PFSK-1 (cell line): ENCODE results near the gene APOD.

ENCODE experiments used
- POLR2AphosphoS5 ChIP-seq: IDR thresholded peaks from 2 replicates; pipeline ENCODE4 v1.6.1; 2012; ENCODE audit warnings: low read depth, mild to moderate bottlenecking, control low read depth, low read length, moderate library complexity
- REST ChIP-seq, 2 experiments: IDR thresholded peaks; 2 replicates each; pipeline versions ENCODE4 v1.6.1 to v1.8.0; 2011 to 2012; ENCODE audit warnings: low read depth in 2 of 2, low read length in 2 of 2, control low read depth in 1 of 2, inconsistent platforms in 1 of 2, mild to moderate bottlenecking in 1 of 2, moderate library complexity in 1 of 2; ENCODE audit not compliant: insufficient read depth in 1 of 2
- TAF1 ChIP-seq: IDR thresholded peaks from 2 replicates; pipeline ENCODE4 v1.6.1; 2012; ENCODE audit warnings: low read length, control low read depth, borderline replicate concordance; ENCODE audit not compliant: insufficient read depth

- TF ChIP-seq TAF1, result no peak
- TF ChIP-seq REST (IDR thresholded peaks at IDR 0.05; ENCODE audit: insufficient read depth in 1 of 2, low read depth in 2 of 2, low read length in 2 of 2), result no peak
- TF ChIP-seq POLR2AphosphoS5, result no peak
Measured at GRCh38 chr3:195577645-195578177, 6.0 kb downstream of the APOD start.
